ENCODE measurements around the gene PWWP2B.

GRCh38 chr10:132441818-132442524 is 45.0 kb downstream of the PWWP2B start:
- TF ChIP-seq YY1 (IDR thresholded peaks at IDR 0.05; ENCODE audit: low read depth) = no peak
- no peak for TF ChIP-seq EP300 (IDR thresholded peaks at IDR 0.05; ENCODE audit: borderline replicate concordance)
- no peak for TF ChIP-seq MAX (IDR thresholded peaks at IDR 0.05)
- TF ChIP-seq, protein P1, sequence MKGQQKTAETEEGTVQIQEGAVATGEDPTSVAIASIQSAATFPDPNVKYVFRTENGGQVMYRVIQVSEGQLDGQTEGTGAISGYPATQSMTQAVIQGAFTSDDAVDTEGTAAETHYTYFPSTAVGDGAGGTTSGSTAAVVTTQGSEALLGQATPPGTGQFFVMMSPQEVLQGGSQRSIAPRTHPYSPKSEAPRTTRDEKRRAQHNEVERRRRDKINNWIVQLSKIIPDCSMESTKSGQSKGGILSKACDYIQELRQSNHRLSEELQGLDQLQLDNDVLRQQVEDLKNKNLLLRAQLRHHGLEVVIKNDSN (IDR thresholded peaks at IDR 0.05) = no peak
- no peak for TF ChIP-seq CREB1 (IDR thresholded peaks at IDR 0.05; ENCODE audit: low read depth)
- no peak for TF ChIP-seq TCF12 (IDR thresholded peaks at IDR 0.05; ENCODE audit: low read depth)
- no peak for TF ChIP-seq ZBTB7A (IDR thresholded peaks at IDR 0.05; ENCODE audit: low read depth)
- no peak for TF ChIP-seq CEBPB (IDR thresholded peaks at IDR 0.05)
- no peak for TF ChIP-seq TAF1 (IDR thresholded peaks at IDR 0.05; ENCODE audit: low read depth)

Data from Ishikawa (cell line).